Adipocyte (in vitro differentiated cells): ENCODE data around the gene STRN4.

Experiments used
- DNase-seq: peaks from one replicate; pipeline ENCODE4 v3.0.0-alpha.2; 2015; ENCODE audit warnings: low read depth
- H3K27me3 ChIP-seq: replicated peaks from 2 replicates; pipeline ENCODE4 v1.7.0; 2013; ENCODE audit warnings: mild to moderate bottlenecking, low read length, moderate library complexity; ENCODE audit not compliant: control insufficient read depth, insufficient read depth
- H3K36me3 ChIP-seq: 2 replicates; pipeline ENCODE4 v1.7.0; 2013; ENCODE audit warnings: low read length, mild to moderate bottlenecking, moderate library complexity; ENCODE audit not compliant: control insufficient read depth, insufficient read depth, severe bottlenecking
- H3K4me1 ChIP-seq: 2 replicates; pipeline ENCODE4 v1.7.0; 2013; ENCODE audit warnings: mild to moderate bottlenecking, low read length, moderate library complexity; ENCODE audit not compliant: control insufficient read depth, insufficient read depth
- H3K4me3 ChIP-seq: 2 replicates; pipeline ENCODE4 v1.7.0; 2013; ENCODE audit warnings: mild to moderate bottlenecking, low read length, moderate library complexity
- H3K9ac ChIP-seq: 2 replicates; pipeline ENCODE4 v1.7.0; 2013; ENCODE audit warnings: mild to moderate bottlenecking, low read length, moderate library complexity
- H3K9me3 ChIP-seq: 2 replicates; pipeline ENCODE4 v1.7.0; 2013; ENCODE audit warnings: mild to moderate bottlenecking, low read length, moderate library complexity; ENCODE audit not compliant: control insufficient read depth

Gene STRN4

DNA sequence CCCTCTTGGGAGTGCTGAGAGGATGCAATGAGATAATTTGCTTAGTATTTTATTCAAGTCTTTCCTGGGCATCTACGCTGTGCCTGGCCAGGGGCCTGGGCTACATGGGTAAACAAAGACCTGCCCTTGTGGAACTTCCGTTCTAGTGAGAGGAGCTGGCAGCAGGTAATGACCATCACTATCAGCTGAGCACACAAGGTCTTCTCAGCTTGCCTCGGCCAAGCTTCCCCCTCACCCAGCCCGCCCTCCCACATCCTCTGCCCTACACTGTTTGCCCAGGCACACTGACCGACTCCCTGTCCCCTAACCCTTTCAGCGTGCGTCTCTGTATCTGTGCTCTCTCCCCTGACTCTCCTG lies 9.0 kb downstream of the STRN4 start:
- Histone ChIP-seq H3K9me3 (no peaks in the 10 kb centered on the region), H3K36me3 (peaks cover 42% of the 10 kb centered on the region), H3K9ac (no peak overlapping the region), H3K27me3 (no peaks in the 10 kb centered on the region), H3K4me1 (peaks cover 13% of the 10 kb centered on the region), H3K4me3 (no peak overlapping the region)
- DNase-seq = no peak

DNA sequence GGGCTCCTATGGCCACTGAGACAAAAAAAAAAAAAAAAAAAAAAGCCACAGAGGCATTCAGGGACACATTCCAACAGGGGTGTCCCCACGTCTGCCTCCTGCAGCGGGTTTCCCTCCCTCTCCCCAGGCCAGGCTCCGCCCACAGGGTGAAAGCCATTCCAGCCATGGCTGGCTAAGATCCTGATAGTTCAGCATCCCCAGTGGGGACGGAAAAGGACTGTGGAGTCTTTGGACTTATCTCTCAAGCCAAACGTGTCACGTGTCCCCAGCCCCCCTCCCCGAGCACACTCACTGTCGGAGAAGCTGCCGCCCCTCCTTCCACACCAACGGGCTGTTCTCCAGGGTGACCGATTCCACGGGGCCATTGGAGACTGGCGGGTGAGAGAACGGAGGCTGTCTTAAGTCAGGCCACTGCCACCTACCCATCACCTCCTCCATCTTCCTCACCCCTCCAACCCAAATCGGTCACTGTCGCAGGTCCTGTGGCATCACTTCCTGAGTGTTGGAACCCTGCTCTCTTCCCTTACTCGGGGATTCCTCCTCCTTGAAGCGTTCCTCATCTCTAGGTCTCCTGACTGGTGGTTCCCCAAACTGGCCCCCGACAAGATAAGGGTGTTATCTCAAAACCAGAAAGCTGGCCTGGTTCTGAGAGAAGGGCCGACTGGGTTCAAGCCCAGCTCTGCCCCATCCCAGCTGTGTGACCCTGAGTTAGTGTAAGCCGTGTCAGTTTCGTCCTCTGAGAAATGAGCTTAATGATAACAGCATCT lies 9.5 kb downstream of the STRN4 start:
- no peaks in the 10 kb centered on the region for H3K27me3 ChIP-seq
- H3K9me3 ChIP-seq = no peaks in the 10 kb centered on the region
- peaks cover 47% of the 10 kb centered on the region for H3K36me3 ChIP-seq
- peak overlapping the region; percentile 3 for H3K9ac ChIP-seq
- no peak for DNase-seq
- peaks cover 13% of the 10 kb centered on the region for H3K4me1 ChIP-seq
- no peak overlapping the region for H3K4me3 ChIP-seq

DNA sequence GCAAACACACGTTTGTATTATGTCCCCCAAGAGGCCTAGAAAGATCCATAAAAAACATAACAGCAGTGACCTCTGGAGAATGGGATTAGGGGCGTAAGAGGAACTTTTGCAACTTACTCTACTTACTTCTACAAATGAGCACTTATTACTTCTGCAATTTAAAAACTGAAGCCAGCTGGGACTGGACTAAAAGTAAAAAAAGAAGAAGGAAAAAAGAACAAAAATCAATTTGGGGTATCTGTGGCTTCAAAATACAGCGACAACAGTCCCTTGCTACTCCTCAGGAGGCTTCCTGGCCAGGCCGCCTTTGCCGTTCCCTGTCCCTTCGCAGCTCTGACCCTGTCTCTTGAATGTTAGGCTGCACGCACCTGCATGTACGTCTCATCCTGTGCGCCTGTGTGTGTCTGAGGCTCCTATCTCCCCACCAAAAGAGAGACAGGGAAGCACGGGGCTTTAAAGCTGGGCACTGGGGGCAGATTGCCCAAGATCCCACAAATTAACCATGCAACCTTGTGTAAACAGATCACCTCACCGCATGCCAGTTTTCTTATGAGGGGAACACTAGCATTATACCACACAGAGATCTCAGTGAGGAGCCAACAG lies 12.5 kb downstream of the STRN4 start:
- Histone ChIP-seq H3K27me3 (no peaks in the 10 kb centered on the region), H3K36me3 (peaks cover 67% of the 10 kb centered on the region), H3K9ac (no peak overlapping the region), H3K4me3 (no peak overlapping the region), H3K9me3 (no peaks in the 10 kb centered on the region), H3K4me1 (peaks cover 13% of the 10 kb centered on the region)
- DNase-seq = no peak

DNA sequence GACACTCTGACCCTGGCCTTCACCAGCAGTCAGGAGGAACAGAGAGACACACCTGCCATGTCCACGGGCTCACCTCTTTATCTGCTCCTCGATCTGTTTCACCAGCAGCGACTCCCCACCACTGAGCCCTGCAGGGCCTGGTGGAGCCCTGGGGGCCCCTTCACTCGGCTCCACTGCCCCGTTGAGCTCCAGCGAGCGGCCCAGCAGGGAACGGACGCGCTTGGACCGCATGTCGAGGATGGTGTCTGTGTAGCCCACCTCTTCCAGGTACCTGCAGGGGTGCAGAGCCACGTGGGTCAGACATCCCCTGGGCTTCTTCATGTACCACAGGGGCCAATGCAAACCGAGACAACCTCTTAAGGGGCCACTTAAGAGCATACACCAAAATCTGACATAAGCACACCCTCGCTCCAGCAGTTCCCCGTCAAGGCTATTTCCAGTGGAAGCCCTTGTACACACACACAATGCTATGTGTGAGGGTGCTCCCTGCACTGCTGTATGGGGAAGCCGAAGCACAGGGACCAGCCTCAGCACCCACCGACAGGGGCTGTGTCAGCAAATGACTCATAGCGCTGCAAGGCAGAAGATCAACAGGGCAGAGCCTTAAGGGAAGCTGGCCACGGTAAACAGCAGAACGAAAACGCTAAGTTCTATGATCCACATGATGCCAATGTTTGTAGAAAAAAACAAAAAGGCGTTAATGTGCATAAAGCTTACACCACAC lies 13.1 kb downstream of the STRN4 start:
- H3K4me1 ChIP-seq = peaks cover 13% of the 10 kb centered on the region
- H3K27me3 ChIP-seq = no peaks in the 10 kb centered on the region
- no peaks in the 10 kb centered on the region for H3K9me3 ChIP-seq
- no peak overlapping the region for H3K4me3 ChIP-seq
- no peak overlapping the region for H3K9ac ChIP-seq
- peaks cover 67% of the 10 kb centered on the region for H3K36me3 ChIP-seq
- DNase-seq = no peak

DNA sequence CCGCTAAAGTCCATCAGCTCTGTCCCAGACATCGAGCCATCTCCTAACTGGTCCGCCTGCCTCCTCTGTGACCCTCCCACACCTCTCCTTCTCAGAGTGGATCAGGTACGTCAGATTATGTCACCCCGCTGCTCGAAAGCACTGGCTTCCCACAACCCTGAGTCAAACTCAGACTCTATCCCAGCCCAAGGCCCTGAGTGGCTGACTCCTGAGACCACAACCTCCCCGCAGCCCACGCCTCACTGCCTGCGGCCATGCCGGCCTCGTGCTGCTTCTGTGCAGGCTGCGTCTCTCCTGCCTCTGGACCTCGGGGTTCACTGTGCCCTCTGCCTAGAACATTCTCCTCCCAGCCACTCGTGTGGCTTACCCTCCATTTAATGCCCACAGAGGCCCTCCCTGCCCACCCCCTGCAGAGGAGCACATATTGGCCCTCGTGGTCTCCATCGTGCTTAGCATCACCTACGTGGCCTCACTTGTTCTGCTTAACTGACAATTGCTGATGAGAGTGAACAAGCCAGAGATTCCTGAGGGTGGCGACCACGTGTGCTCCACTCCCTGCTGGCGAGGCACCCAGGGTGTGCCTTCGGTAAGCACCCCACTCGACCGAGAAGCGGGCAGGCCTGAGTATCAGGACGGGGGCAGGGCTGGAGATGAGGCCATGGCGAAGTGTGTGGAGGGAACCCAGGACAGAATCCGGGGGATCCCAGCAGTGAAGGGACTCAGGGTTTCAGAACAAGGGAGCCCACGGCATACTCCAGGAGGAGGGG lies 13.9 kb downstream of the STRN4 start:
- DNase-seq = no peak
- no peak overlapping the region for H3K4me3 ChIP-seq
- H3K9ac ChIP-seq = no peak overlapping the region
- no peaks in the 10 kb centered on the region for H3K9me3 ChIP-seq
- peaks cover 13% of the 10 kb centered on the region for H3K4me1 ChIP-seq
- peaks cover 68% of the 10 kb centered on the region for H3K36me3 ChIP-seq
- no peaks in the 10 kb centered on the region for H3K27me3 ChIP-seq

DNA sequence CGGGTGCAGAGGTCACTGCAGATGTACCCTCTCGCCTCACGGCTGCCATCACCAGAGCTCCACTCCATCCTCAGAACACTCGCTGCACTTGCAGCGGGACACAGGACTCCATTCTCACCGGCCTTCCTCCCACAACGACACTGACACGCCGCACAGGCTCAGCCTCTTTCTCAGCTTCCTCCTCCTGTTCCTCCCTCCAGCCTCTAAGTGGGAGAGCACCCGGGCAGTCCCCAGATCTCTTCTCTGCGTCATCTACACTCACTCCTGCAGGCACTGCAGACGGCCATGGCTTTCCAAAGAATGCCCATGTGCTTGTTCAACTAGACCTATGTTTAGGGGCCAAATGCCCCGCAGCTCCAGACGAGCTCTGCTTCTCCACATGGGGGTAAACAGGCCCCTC lies 14.7 kb downstream of the STRN4 start:
- peaks cover 69% of the 10 kb centered on the region for H3K36me3 ChIP-seq

DNA sequence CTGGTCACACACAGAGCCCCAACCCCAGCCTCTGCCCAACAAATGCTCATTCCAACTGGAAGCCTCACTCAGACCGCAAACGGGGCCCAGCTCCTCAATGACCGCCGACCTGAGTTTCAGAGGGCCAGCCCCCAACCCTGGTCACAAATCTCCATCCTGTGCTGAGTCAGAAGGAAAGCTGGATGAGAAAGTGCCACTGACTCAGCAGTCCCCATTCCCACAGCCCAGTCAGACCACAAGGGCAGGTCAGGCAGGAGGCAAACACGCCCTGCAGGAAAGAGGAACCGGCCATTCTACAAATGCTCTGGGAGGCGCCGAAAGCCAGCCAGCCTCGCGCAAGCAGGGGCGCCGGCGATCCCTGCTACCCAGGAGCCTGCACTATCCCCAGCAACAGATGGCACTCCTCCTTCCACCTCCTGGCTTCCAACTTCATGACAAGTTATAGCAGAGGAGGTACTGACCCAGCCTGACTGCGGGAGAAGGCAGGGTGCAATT lies 15.2 kb downstream of the STRN4 start:
- peak; percentile 80 for DNase-seq
- H3K4me3 ChIP-seq = no peak overlapping the region
- H3K4me1 ChIP-seq = peaks cover 8% of the 10 kb centered on the region
- H3K36me3 ChIP-seq = peaks cover 73% of the 10 kb centered on the region
- no peaks in the 10 kb centered on the region for H3K9me3 ChIP-seq
- H3K9ac ChIP-seq = no peak overlapping the region
- H3K27me3 ChIP-seq = no peaks in the 10 kb centered on the region

More for the DNA sequence above, 14.7 kb downstream of the STRN4 start:
- no peak for DNase-seq
- no peaks in the 10 kb centered on the region for H3K27me3 ChIP-seq
- H3K9ac ChIP-seq = no peak overlapping the region
- peaks cover 9% of the 10 kb centered on the region for H3K4me1 ChIP-seq
- no peaks in the 10 kb centered on the region for H3K9me3 ChIP-seq
- H3K4me3 ChIP-seq = no peak overlapping the region

DNA sequence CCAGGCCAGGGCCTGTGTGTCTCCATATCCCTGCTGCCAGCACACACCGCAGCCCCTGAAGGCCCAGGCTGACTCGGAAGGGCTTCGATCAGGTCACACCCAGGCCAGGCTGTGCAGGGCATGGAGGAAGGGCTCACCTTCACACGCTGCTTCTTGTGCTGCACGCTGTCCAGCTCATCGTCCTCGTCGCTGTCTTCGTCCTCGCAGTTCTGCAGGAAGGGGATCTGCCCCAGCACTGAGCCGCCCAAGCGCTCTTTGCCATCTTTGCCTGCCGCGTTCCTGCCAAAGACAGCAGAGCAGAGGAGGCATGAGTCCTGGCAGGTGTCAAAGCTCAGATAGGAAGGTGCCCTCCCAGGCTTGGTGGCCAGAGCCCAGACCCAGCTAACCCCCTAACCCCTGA lies 15.7 kb downstream of the STRN4 start:
- DNase-seq = no peak
- peaks cover 78% of the 10 kb centered on the region for H3K36me3 ChIP-seq
- peaks cover 8% of the 10 kb centered on the region for H3K4me1 ChIP-seq

DNA sequence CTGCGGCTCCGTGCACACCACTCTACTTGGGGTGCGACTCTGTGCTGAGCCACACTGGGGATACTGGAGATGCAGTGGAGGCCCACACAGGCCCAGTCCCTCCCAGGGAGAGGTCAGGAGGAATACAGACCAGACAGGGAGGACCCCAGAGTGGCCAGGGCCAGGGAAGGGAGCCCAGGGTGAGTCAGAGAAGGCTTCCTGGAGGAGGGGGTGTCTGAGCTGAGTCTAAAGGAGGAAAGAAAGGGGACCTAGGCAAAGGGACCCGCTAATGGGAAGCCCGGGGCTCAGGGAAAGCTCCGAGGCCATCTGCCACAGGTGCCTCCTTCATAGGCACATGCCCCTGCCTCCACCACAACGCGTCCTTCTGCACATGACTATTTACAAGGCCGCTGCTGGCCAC lies 16.1 kb downstream of the STRN4 start:
- no peak for DNase-seq
- Histone ChIP-seq H3K27me3 (no peaks in the 10 kb centered on the region), H3K36me3 (peaks cover 80% of the 10 kb centered on the region), H3K9ac (no peak overlapping the region), H3K9me3 (no peaks in the 10 kb centered on the region), H3K4me1 (peaks cover 8% of the 10 kb centered on the region), H3K4me3 (no peak overlapping the region)

More for the DNA sequence above, 15.7 kb downstream of the STRN4 start:
- no peaks in the 10 kb centered on the region for H3K9me3 ChIP-seq
- no peak overlapping the region for H3K9ac ChIP-seq
- H3K4me3 ChIP-seq = no peak overlapping the region
- H3K27me3 ChIP-seq = no peaks in the 10 kb centered on the region

DNA sequence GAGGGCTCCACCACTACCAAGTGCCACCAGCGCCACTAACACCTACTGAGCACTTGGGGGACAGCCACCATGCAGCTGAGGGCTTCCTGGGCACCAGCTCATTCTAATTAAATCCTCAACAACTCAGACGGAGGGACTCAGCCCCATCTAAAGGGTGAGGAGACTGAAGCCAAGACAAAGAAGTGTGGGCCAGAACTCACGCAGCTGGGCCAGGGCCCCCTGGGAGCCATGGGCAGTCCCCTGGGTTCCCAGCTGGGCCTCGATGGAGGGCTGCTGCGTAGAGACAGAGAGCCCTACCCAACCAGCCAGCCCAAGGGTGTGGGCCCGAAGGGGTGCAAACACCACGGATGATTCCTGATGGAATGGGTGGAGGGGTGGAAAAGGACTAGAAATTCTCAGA lies 16.6 kb downstream of the STRN4 start:
- DNase-seq = no peak
- Histone ChIP-seq H3K4me3 (no peak overlapping the region), H3K36me3 (peaks cover 84% of the 10 kb centered on the region), H3K27me3 (no peaks in the 10 kb centered on the region), H3K9ac (no peak overlapping the region), H3K4me1 (peaks cover 8% of the 10 kb centered on the region), H3K9me3 (no peaks in the 10 kb centered on the region)
